GM12865 (cell line): ENCODE measurements around the gene COL27A1.
"Not testable (repeated sequence)": the region's sequence is repeated elsewhere in the genome, so short reads cannot be mapped to it uniquely, and the experiment has no call there.

Experiments
- DNase-seq: peaks from one replicate; pipeline ENCODE4 v3.0.0; 2010; ENCODE audit warnings: low read depth
- H3K4me3 ChIP-seq: 2 replicates; pipeline ENCODE4 v1.5.1; 2011; ENCODE audit warnings: mild to moderate bottlenecking, low read depth, low read length, control low read depth
- CTCF ChIP-seq: IDR thresholded peaks from 2 replicates; pipeline ENCODE4 v1.5.1; 2011; ENCODE audit warnings: low read length, control low read depth, low read depth, inconsistent platforms; ENCODE audit not compliant: insufficient read depth; ENCODE audit errors: missing control alignments

COL27A1 gene

GRCh38 chr9:114124138-114124537, 31.2 kb upstream of the COL27A1 start:
- no peak overlapping the region for H3K4me3 ChIP-seq
- TF ChIP-seq CTCF: no peak
- DNase-seq: no peak

DNA sequence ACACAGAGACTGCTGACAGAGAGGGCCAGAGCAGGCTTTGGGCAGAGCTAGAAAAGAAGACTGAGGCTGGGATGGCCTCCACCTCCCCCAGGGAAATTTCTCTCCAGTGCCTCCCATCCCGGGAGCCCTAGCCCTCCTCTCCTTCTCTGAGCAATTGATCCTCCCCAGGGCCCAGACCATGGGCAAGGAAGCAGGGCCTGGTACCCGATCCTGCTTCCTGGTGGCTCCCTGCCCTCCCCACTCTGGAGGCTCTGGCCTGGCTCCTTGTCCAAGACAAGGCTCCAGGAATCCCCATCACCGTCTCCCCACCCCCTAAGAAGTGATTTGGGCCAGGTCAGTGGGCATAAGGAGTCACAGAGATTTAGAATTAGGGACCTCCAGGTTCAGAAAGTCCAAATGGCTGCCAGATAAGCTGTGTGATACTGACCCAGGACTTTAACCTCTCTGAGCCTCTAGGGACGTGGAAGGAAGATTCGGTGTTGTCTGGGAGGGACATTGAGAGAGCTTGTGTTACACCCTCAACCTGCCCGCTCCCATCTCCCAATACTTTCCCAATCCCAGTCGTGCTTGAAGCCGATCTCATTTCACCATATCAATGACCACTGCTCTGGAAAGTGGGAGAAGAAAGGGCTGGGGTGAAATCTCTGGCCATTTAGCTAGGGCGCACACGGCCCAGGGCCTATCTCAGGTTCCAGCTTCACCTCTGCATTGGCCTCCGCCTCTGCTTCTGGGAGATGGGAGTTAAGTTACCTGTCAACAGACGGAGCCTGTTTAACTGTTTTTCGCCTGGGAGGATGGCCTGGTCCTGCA, 30.5 kb upstream of the COL27A1 start:
- H3K4me3 ChIP-seq: no peak overlapping the region
- TF ChIP-seq CTCF: no peak
- DNase-seq: no peak

- TF ChIP-seq CTCF: no peak
- DNase-seq: no peak
- H3K4me3 ChIP-seq: no peak overlapping the region
Measured at GRCh38 chr9:114125476-114126013, 29.8 kb upstream of the COL27A1 start.

GRCh38 chr9:114126247-114127060, 28.9 kb upstream of the COL27A1 start:
- TF ChIP-seq CTCF: no peak
- no peak for DNase-seq
- no peak overlapping the region for H3K4me3 ChIP-seq

GRCh38 chr9:114128759-114129158, 26.6 kb upstream of the COL27A1 start:
- not testable (repeated sequence) for H3K4me3 ChIP-seq, DNase-seq

- TF ChIP-seq CTCF: no peak
- no peak for DNase-seq
- H3K4me3 ChIP-seq: no peak overlapping the region
Measured at GRCh38 chr9:114130141-114130540, 25.2 kb upstream of the COL27A1 start.

DNA sequence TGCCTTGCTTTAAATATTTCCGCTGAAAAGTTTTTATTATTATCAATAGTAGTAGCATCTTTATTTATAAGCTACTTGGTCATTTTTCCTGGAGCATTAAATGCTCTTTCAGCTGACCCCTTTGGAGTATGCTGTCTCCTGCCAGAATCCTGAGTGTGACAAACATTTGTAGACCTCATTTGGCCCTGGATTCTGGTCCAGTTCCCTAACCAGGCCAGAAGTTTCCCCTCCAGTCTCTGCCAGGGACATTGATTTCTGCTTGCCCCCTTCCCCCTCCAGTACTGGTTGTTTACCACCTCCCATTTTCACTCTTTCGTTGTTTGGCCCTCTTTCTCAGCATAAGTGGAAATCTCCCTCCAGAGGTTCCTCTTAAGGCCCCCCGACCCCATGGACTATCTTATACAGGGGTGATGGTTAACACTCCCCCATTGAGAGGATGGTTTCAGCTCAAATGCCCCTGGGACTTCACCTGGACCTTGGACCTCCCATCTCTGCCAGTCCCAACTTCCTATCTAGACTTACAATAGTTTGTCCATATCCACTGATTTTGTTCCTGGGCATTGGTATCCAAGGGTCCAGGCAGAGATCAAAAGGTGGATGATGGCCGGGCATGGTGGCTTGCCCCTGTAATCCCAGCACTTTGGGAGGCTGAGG, 24.6 kb upstream of the COL27A1 start:
- TF ChIP-seq CTCF: no peak
- no peak for DNase-seq
- H3K4me3 ChIP-seq: no peak overlapping the region
